A673 (cell line): Measurements from ENCODE around the gene ARL8A. TPM values are rescaled to one million over a fixed set of nuclear protein-coding genes. Genes with fewer than 3 reads are reported as not detected.

Source experiments
- BruUV-seq: library from RNA; stranded (reverse); fragments of 400-500 nt; replicated peaks from 2 replicates; lab custom pipeline; 2021; lab: Mats Ljungman, UMichigan
- CTCF ChIA-PET: fragments of 300-600 bp; sonication (Branson Sonifier 250); formaldehyde crosslinking; loops from one replicate; lab custom pipeline; 2022; ENCODE audit warnings: antibody characterized with exemption; lab: Charles Lee
- POLR2A ChIA-PET: fragments of 300-600 bp; sonication (Branson Sonifier 250); formaldehyde crosslinking; loops from one replicate; lab custom pipeline; 2022; ENCODE audit warnings: antibody characterized with exemption; ENCODE audit not compliant: low non-redundant PET; lab: Charles Lee
- DNase-seq: peaks from one replicate; pipeline ENCODE4 v3.0.0-alpha.2; 2015; ENCODE audit warnings: low spot score
- H3K27ac ChIP-seq: fragments of 200-600 bp; sonication (generic); 2 replicates; pipeline ENCODE4 v1.5.1; 2016; ENCODE audit warnings: mixed run types, low read depth, mild to moderate bottlenecking, mixed read lengths, antibody characterized with exemption, low read length; ENCODE audit not compliant: poor library complexity, severe bottlenecking
- H3K27me3 ChIP-seq: fragments of 200-600 bp; sonication (generic); replicated peaks from 2 replicates; pipeline ENCODE4 v1.6.1; 2017; ENCODE audit warnings: mixed run types, low read depth, mild to moderate bottlenecking, mixed read lengths, antibody characterized with exemption, low read length; ENCODE audit not compliant: insufficient read depth, poor library complexity
- H3K36me3 ChIP-seq: fragments of 200-600 bp; sonication (generic); 2 replicates; pipeline ENCODE4 v1.6.1; 2016; ENCODE audit warnings: mixed run types, mild to moderate bottlenecking, mixed read lengths, antibody characterized with exemption, low read length; ENCODE audit not compliant: insufficient read depth, poor library complexity, severe bottlenecking
- H3K4me1 ChIP-seq: fragments of 200-600 bp; sonication (generic); 2 replicates; pipeline ENCODE4 v1.6.1; 2017; ENCODE audit warnings: mixed run types, mild to moderate bottlenecking, mixed read lengths, antibody characterized with exemption, low read length; ENCODE audit not compliant: insufficient read depth, poor library complexity, severe bottlenecking
- H3K4me3 ChIP-seq: fragments of 200-600 bp; sonication (generic); 2 replicates; pipeline ENCODE4 v1.5.1; 2016; ENCODE audit warnings: low read depth, mixed run types, mild to moderate bottlenecking, mixed read lengths, low read length; ENCODE audit not compliant: poor library complexity, severe bottlenecking
- H3K9me3 ChIP-seq: fragments of 200-600 bp; sonication (generic); 2 replicates; pipeline ENCODE4 v1.6.1; 2016; ENCODE audit warnings: mixed run types, low read depth, mild to moderate bottlenecking, mixed read lengths, antibody characterized with exemption, low read length; ENCODE audit not compliant: poor library complexity, severe bottlenecking
- EZH2 ChIP-seq: fragments of 200-600 bp; sonication (generic); IDR thresholded peaks from 2 replicates; pipeline ENCODE4 v1.6.1; 2017; ENCODE audit warnings: borderline replicate concordance, low read depth, mild to moderate bottlenecking, mixed read lengths, antibody characterized with exemption, low read length; ENCODE audit not compliant: poor library complexity, severe bottlenecking
- intact Hi-C: fragments of 100-400 bp; cut with micrococcal nuclease; formaldehyde crosslinking; loops from one replicate; pipeline ENCODE4 v1.10.0; 2022; ENCODE audit not compliant: unreplicated experiment
- total RNA-seq: library from RNA; stranded (reverse); gene quantifications from 2 replicates; pipeline ENCODE4 v1.2.3, GENCODE V29; 2021
- TF ChIP-seq, protein P1 (sequence below): fragments of 300-800, 200-600 bp; sonication (generic); conservative IDR thresholded peaks from 2 replicates; pipeline ENCODE4 v1.5.1; 2017; ENCODE audit warnings: low read depth, mild to moderate bottlenecking, antibody characterized with exemption, low read length, moderate library complexity, mixed read lengths

Gene ARL8A
- total RNA-seq, 1 experiment from 2014 or later = 41.9 TPM

DNA sequence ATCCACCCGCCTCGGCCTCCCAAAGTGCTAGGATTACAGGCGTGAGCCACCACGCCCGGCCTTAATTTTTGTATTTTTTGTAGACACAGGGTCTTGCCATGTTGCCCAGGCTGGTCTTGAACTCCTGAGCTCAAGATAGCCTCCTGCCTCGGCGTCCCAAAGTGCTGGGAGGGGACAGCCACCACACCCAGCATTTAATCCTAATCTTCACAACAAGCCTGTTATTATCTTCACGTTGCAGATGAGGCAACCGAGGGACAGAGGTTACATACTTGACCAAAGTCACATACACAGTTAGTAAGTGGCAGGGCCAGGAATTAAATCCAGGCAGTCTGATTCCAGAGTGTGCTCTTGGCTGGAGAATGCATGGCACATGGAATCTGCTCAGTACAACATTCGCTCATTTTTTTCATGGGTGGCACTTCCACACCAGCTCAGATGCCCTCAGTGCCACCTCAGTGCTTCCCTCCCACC is 26.6 kb downstream of the ARL8A start:
- no peaks in the 10 kb centered on the region for H3K27me3 ChIP-seq
- intact Hi-C loops = no loop called here
- no TSS peak for BruUV-seq
- POLR2A ChIA-PET = no interaction called here
- CTCF ChIA-PET = interaction anchor here (1.8 kb wide), 1 partner anchor 118 kb away, joined by 5 read pairs; no protein-coding TSS in a partner anchor
- H3K4me3 ChIP-seq = no peak overlapping the region
- no peak for TF ChIP-seq EZH2
- TF ChIP-seq, protein P1, sequence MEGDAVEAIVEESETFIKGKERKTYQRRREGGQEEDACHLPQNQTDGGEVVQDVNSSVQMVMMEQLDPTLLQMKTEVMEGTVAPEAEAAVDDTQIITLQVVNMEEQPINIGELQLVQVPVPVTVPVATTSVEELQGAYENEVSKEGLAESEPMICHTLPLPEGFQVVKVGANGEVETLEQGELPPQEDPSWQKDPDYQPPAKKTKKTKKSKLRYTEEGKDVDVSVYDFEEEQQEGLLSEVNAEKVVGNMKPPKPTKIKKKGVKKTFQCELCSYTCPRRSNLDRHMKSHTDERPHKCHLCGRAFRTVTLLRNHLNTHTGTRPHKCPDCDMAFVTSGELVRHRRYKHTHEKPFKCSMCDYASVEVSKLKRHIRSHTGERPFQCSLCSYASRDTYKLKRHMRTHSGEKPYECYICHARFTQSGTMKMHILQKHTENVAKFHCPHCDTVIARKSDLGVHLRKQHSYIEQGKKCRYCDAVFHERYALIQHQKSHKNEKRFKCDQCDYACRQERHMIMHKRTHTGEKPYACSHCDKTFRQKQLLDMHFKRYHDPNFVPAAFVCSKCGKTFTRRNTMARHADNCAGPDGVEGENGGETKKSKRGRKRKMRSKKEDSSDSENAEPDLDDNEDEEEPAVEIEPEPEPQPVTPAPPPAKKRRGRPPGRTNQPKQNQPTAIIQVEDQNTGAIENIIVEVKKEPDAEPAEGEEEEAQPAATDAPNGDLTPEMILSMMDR = no peak
- no peaks in the 10 kb centered on the region for H3K9me3 ChIP-seq
- no peaks in the 10 kb centered on the region for H3K36me3 ChIP-seq
- no peak for DNase-seq
- no peak overlapping the region for H3K27ac ChIP-seq
- no peaks in the 10 kb centered on the region for H3K4me1 ChIP-seq

DNA sequence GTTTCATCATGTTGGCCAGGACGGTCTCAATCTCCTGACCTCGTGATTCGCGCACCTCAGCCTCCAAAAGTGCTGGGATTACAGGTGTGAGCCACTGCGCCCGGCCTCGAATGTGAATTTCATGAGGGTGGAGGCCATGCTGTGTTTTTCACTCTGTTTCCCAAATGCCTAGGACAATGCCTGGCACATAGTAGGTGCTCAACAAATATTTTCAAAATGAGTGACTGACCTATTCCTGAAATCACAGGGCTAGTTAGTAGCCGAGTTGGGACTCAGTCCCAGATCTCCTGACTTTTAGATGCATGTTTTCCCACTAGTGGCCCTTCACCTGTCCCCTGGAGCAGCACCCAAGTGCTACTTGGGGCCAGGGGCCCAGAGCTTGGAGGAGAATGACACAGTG is 28.2 kb downstream of the ARL8A start:
- no TSS peak for BruUV-seq
- no peaks in the 10 kb centered on the region for H3K36me3 ChIP-seq
- H3K4me1 ChIP-seq = no peaks in the 10 kb centered on the region
- H3K27ac ChIP-seq = no peak overlapping the region
- TF ChIP-seq, protein P1 = no peak
- TF ChIP-seq EZH2 = no peak
- intact Hi-C loops = no loop called here
- no peaks in the 10 kb centered on the region for H3K27me3 ChIP-seq
- POLR2A ChIA-PET = no interaction called here
- H3K4me3 ChIP-seq = no peak overlapping the region
- CTCF ChIA-PET = no interaction called here
- H3K9me3 ChIP-seq = no peaks in the 10 kb centered on the region
- no peak for DNase-seq

DNA sequence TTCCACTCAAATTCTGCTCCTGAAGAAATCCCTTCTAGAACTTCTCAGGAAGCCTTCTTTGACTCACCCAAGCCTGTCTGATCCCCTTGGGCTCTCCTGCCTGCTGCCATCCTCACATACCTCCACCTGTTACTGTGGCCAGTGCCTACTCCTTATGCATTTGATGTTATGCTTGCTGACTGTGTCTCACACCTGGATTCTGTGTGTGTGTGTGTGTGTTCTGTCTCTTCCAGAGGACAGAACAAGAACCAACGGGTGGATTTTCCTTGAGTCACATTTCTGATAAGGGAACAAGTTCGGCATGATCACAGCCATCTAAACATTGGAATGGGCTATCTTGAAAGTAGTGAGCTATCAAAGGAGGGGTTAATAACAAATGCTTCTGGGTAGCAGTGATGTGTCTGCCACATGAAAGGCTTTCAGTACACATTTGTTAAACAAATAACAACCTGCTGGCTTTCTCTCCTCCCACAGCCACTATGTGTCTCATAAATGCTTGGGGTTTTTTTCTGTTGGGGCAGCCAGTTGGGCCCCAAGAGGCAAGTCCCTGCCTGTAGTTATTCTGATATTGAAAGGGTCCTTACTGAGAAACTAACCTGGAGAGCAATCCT is 30.7 kb downstream of the ARL8A start:
- no peaks in the 10 kb centered on the region for H3K4me1 ChIP-seq
- intact Hi-C loops = no loop called here
- no peaks in the 10 kb centered on the region for H3K27me3 ChIP-seq
- H3K27ac ChIP-seq = no peak overlapping the region
- H3K9me3 ChIP-seq = no peaks in the 10 kb centered on the region
- no TSS peak for BruUV-seq
- ChIA-PET POLR2A (no interaction called here), CTCF (no interaction called here)
- no peak for TF ChIP-seq EZH2
- TF ChIP-seq, protein P1 = no peak
- no peak for DNase-seq
- no peak overlapping the region for H3K4me3 ChIP-seq
- no peaks in the 10 kb centered on the region for H3K36me3 ChIP-seq
